ENCODE measurements around the gene EZR.
"Not testable (repeated sequence)": the region's sequence is repeated elsewhere in the genome, so short reads cannot be mapped to it uniquely, and the experiment has no call there.

DNA sequence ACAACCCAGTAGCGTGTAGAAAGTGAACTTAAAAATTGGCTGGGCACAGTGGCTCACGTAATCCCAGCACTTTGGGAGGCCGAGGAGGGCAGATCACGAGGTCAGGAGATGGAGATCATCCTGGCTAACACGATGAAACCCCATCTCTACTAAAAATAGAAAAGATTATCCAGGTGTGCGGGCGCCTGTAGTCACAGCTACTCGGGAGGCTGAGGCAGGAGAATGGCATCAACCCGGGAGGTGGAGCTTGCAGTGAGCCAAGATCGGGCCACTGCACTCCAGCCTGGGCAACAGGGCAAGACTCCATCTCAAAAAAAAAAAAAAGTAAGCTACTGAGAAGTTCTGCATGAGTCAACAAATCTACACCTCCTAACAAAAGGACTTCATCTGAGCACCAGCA, 26.7 kb downstream of the EZR start:
- TF ChIP-seq EZH2 (IDR thresholded peaks at IDR 0.05; ENCODE audit: low read length) = not testable (repeated sequence)
- TF ChIP-seq, protein P1, sequence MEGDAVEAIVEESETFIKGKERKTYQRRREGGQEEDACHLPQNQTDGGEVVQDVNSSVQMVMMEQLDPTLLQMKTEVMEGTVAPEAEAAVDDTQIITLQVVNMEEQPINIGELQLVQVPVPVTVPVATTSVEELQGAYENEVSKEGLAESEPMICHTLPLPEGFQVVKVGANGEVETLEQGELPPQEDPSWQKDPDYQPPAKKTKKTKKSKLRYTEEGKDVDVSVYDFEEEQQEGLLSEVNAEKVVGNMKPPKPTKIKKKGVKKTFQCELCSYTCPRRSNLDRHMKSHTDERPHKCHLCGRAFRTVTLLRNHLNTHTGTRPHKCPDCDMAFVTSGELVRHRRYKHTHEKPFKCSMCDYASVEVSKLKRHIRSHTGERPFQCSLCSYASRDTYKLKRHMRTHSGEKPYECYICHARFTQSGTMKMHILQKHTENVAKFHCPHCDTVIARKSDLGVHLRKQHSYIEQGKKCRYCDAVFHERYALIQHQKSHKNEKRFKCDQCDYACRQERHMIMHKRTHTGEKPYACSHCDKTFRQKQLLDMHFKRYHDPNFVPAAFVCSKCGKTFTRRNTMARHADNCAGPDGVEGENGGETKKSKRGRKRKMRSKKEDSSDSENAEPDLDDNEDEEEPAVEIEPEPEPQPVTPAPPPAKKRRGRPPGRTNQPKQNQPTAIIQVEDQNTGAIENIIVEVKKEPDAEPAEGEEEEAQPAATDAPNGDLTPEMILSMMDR (optimal IDR thresholded peaks at IDR 0.05 in 1 of 3, IDR thresholded peaks at IDR 0.05 in 1 of 3, conservative IDR thresholded peaks at IDR 0.05 in 1 of 3; ENCODE audit: extremely low read depth in 1 of 3, insufficient read depth in 2 of 3, low read length in 3 of 3) = not testable (repeated sequence)
